ENCODE measurements around the gene ADIPOR2.

ADIPOR2 gene

GRCh38 chr12:1800401-1801302, 109.8 kb downstream of the ADIPOR2 start:
- DNase-seq: peak in 1 of 2 donors; percentile 65

GRCh38 chr12:1801303-1801975, 110.6 kb downstream of the ADIPOR2 start:
- DNase-seq: no peak

- DNase-seq: no peak
Observed at GRCh38 chr12:1803736-1804135, 112.9 kb downstream of the ADIPOR2 start.

- peak; percentile 89 for DNase-seq
Observed at GRCh38 chr12:1804545-1805332, 113.9 kb downstream of the ADIPOR2 start.

GRCh38 chr12:1805441-1806081, 114.7 kb downstream of the ADIPOR2 start:
- DNase-seq: no peak

GRCh38 chr12:1806301-1807086, 115.6 kb downstream of the ADIPOR2 start:
- no peak for DNase-seq

GRCh38 chr12:1807087-1807860, 116.4 kb downstream of the ADIPOR2 start:
- DNase-seq: no peak

GRCh38 chr12:1808036-1808797, 117.3 kb downstream of the ADIPOR2 start:
- DNase-seq: no peak

- DNase-seq: peak in 1 of 2 donors; percentile 35
Observed at GRCh38 chr12:1808798-1809480, 118.1 kb downstream of the ADIPOR2 start.

GRCh38 chr12:1809591-1810190, 118.8 kb downstream of the ADIPOR2 start:
- DNase-seq: no peak

- DNase-seq: no peak
Observed at GRCh38 chr12:1810201-1810930, 119.5 kb downstream of the ADIPOR2 start.

GRCh38 chr12:1810931-1811280, 120.0 kb downstream of the ADIPOR2 start:
- DNase-seq: no peak

- peak; percentile 25 to 44 for DNase-seq
Observed at GRCh38 chr12:1811281-1811947, 120.5 kb downstream of the ADIPOR2 start.

GRCh38 chr12:1811948-1812291, 121.0 kb downstream of the ADIPOR2 start:
- no peak for DNase-seq

- peak; percentile 8 to 53 for DNase-seq
Observed at GRCh38 chr12:1812650-1813302, 121.9 kb downstream of the ADIPOR2 start.

- DNase-seq: no peak
Observed at GRCh38 chr12:1814266-1814665, 123.4 kb downstream of the ADIPOR2 start.

GRCh38 chr12:1815108-1815507, 124.2 kb downstream of the ADIPOR2 start:
- no peak for DNase-seq

All from CD4-positive, alpha-beta T cell treated with Interleukin-4 for 1 hour (primary cell).